ENCODE measurements around the gene CPSF4L.

- TF ChIP-seq POLR2A (IDR thresholded peaks at IDR 0.05; ENCODE audit: low read length) (no peak), GATA1 (IDR thresholded peaks at IDR 0.05; ENCODE audit: low read depth, low read length) (no peak)
Observed at GRCh38 chr17:73265646-73266640, 4.3 kb upstream of the CPSF4L start.
